Hepatocyte (in vitro differentiated cells): Measurements from ENCODE around the gene NUCB1.

ENCODE experiments used
- EZH2 ChIP-seq: fragments of 200-600 bp; sonication (generic); IDR thresholded peaks from 2 replicates; pipeline ENCODE4 v1.6.1; 2016; ENCODE audit warnings: antibody characterized with exemption, mild to moderate bottlenecking, borderline replicate concordance
- EZH2phosphoT487 ChIP-seq: fragments of 200-600 bp; sonication (generic); IDR thresholded peaks from one replicate; pipeline ENCODE4 v1.6.1; 2018; ENCODE audit warnings: antibody characterized with exemption, mild to moderate bottlenecking, low read depth, moderate library complexity; ENCODE audit not compliant: unreplicated experiment, severe bottlenecking
- TF ChIP-seq, protein P1 (sequence below): fragments of 200-600 bp; sonication (generic); IDR thresholded peaks from 2 replicates; pipeline ENCODE4 v1.5.1; 2016; ENCODE audit warnings: antibody characterized with exemption, mild to moderate bottlenecking; ENCODE audit not compliant: poor library complexity

DNA sequence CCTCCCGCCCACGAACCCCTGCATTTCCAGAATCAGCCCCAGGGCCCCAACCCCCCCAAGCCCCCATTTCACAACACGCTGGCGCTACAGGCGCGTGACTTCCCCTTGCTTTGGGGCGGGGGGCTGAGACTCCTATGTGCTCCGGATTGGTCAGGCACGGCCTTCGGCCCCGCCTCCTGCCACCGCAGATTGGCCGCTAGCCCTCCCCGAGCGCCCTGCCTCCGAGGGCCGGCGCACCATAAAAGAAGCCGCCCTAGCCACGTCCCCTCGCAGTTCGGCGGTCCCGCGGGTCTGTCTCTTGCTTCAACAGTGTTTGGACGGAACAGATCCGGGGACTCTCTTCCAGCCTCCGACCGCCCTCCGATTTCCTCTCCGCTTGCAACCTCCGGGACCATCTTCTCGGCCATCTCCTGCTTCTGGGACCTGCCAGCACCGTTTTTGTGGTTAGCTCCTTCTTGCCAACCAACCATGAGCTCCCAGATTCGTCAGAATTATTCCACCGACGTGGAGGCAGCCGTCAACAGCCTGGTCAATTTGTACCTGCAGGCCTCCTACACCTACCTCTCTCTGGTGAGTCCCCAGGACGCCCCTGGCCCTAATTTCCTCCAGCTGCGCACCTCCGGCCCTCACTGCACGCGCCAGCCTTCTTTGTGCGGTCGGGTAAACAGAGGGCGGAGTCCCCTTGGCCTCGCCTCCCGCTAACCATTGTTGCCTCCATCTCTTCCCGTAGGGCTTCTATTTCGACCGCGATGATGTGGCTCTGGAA, 65.1 kb downstream of the NUCB1 start, which contains the start of gene FTL:
- TF ChIP-seq, protein P1, sequence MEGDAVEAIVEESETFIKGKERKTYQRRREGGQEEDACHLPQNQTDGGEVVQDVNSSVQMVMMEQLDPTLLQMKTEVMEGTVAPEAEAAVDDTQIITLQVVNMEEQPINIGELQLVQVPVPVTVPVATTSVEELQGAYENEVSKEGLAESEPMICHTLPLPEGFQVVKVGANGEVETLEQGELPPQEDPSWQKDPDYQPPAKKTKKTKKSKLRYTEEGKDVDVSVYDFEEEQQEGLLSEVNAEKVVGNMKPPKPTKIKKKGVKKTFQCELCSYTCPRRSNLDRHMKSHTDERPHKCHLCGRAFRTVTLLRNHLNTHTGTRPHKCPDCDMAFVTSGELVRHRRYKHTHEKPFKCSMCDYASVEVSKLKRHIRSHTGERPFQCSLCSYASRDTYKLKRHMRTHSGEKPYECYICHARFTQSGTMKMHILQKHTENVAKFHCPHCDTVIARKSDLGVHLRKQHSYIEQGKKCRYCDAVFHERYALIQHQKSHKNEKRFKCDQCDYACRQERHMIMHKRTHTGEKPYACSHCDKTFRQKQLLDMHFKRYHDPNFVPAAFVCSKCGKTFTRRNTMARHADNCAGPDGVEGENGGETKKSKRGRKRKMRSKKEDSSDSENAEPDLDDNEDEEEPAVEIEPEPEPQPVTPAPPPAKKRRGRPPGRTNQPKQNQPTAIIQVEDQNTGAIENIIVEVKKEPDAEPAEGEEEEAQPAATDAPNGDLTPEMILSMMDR, result no peak
- TF ChIP-seq EZH2phosphoT487, result no peak
- TF ChIP-seq EZH2, result no peak
